ENCODE results near the gene PRM3.

The PRM3 gene

DNA sequence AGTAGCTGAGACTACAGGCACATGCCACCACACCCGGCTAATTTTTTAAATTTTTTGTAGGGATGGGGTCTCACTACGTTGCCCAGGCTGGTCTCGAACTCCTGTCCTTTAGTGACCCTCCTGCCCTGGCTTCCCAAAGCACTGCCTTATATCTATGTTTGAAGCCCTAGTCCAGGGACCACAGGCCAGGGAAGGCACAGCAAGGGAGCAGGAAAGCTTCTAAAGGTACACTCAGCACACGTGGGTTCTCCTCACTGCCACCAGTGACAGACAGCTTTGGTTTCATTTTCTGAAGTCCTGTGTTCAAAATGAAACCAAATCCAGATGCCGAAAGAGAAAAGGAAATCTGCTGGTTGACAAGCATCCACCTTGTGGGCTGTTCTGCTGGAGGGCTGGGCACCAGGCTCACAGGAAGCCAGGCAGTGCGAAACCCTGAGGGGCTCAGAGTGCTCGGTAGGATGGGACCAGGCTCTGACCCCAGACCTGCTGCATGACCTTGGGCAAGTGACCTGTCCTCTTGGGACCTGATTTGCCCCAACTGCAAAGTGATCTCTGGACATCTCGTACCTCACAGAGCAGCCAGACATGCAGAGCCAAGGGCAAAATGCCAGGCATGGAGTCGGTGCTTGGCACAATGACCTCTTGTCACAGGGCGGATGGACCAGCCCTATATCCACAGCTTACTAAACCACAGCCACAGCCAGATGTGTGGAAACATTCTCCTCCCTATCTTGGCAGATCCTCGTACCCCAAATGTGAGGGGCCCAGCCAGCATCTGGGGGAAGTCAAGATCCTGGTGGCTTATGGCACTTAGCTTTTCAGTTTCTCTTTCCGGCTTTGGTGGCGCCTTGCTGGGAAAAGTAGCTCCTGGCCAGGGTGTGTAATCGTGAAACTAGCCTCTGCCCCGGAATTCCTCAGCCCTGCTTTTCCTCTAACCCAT, 14.6 kb downstream of the PRM3 start:
- peak in 1 of 2 donors; percentile 73 for DNase-seq

DNA sequence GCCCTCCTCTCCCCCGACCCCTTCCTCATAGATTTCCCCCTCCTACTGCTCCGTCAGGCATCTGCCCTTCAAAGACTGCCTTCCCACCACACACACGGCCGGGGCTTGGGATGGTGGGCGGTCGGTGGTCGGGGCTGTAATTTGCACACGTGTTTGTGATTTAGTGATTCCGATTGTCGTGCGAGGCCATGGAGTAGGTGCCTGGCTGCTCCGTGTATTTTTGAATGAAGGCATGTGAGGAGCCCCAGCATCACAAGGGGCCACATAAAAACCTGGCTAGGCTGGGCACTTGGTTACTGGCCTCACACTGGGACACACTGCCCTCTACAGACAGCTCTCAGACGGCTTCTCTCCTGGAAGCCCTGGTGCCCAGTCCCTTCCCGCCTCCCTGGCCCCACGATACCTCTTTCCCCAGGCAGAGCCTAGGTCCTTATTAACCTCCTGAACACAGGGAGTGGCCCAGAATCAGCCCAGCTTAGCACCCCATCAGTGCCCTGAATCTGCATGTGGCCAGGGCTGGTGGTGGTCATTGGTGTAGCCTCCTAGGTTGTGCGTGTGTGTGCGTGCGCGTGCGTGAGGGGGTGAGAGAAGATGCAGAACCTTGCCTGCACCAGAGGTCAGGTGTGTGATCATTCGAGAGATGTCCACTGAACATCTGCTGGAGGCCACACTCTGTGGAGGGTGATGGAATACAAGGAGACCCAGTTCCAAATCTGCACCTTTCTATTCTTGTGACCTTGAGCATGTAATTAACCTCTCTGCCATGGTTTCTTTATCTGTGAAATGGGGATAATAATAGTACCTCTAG, 16.1 kb downstream of the PRM3 start:
- peak; percentile 75 to 80 for DNase-seq

DNA sequence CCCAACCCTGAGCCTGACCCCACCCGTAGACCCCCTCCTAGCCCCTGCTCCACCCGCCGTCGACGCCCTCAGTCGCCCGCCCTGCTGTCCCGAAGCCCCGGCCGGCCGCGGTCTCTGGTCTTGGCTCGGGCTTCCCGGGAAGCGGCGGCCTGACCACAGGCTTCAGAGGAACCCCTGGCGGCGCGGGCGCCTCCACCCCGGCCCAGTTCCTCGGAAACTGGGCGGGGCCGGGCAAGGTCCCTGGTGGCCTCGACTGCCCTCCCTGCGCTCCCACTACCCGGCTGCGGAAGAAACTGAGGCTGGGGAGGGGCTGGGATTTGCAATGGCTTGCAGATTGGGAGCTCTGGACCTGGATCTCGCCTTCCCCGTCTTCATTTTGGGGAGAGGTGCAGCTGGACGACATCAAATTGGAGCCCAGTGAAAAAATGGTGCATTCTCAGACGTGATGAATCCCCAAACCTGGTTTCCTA, 16.7 kb downstream of the PRM3 start:
- peak; percentile 83 to 85 for DNase-seq

DNA sequence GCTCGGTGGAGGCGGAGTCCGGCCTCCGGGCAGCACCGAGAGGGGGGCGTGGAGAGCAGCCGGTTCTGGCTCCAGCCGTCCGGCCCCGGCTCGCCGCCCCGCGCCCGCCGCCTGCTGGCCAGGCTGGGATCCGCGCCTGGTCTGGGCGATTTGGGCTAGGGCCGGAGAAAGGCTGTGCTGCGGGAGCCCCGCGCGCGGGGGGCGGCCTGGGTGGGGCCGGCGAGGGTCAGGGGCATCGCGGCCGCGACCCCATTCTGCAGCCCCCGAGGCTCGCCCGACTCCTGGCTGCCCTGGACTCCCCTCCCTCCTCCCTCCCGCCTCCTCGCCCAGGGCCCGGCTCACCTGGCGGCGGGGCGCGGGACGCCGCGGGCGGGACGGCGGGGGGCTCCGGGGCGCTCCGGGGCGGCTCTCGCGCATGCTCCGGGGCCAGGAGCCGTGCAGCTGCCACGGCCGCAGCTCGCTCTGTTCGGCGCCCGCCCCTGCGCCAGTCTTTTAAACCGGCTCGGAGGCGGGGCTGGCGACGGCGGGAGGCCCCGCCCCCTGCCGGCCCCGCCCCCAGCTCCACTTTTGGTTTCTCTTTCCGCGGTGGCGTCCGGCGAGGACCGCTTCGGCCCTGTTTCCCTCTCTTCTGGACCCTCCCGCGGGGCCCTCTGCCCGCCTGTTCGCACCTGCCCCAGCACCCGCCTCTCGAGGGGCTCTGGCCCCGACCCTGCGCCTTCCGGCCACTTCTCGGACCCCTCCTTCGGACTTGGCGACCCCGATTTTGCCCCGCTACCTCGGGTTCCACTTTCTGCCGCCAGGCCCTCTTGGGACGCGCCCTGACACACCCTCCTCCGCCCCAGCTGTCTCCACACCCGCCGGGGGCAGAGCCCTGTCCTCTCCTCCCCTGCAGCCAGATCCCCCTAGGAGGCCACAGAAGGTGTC, 17.4 kb downstream of the PRM3 start, which contains the start of gene SOCS1:
Gene SOCS1 (minus strand): TSS at position 468 of the 924 bp plus-strand sequence. CDS start 726 bp downstream, outside the sequence.
- DNase-seq = peak; percentile 87 to 91

DNA sequence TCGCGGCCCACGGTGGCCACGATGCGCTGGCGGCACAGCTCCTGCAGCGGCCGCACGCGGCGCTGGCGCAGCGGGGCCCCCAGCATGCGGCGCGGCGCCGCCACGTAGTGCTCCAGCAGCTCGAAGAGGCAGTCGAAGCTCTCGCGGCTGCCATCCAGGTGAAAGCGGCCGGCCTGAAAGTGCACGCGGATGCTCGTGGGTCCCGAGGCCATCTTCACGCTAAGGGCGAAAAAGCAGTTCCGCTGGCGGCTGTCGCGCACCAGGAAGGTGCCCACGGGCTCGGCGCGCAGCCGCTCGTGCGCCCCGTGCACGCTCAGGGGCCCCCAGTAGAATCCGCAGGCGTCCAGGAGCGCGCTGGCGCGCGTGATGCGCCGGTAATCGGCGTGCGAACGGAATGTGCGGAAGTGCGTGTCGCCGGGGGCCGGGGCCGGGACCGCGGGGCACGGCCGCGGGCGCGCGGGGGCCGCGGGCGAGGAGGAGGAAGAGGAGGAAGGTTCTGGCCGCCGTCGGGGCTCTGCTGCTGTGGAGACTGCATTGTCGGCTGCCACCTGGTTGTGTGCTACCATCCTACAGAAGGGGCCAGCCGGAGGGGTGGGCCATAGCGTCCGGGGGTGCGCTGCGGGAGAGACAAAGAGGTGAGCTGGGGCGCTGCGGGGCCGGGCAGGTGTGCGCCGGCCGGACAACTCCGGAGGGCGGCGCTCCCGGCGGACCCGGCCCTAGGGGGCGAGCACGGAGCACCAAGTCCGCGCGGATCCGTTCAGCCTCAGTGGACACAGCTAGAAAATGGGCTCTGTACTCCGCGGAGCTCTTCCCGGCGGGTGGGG, 18.3 kb downstream of the PRM3 start:
- DNase-seq = peak; percentile 66 to 68

DNA sequence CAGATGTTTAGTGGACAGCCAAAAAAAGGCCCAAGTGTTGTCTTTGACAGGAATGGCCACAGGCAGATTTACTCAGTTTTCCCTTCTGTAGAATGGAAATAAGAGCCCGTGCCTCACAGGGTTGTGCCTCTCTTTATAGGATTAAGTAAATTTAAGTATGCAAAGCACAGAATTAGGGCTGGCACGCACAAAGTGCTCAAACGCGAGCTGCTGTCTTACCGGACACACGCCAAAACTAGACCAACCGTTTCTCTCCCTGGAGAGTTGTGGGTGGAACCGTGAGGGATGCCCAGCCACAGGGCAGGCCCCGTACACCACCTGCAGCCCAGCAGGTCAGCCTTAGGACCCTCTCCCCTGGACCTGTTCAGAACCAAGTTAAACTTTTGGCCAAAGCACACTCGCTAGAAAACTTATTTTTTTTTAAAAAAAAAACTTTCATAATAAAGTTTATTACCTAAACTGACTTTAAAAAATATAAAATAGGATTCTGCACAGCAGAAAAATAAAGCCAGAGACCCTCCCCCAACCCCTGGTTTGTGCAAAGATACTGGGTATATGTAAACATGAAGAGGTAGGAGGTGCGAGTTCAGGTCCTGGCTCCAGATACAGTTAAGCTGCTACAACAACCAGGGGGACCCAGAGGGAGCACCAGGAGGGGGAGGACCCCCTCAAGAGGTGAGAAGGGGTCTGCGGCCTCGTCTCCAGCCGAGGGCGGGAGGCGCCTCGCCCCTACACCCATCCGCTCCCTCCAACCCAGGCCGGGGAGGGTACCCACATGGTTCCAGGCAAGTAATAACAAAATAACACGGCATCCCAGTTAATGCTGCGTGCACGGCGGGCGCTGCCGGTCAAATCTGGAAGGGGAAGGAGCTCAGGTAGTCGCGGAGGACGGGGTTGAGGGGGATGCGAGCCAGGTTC, 19.2 kb downstream of the PRM3 start:
- no peak for DNase-seq

DNA sequence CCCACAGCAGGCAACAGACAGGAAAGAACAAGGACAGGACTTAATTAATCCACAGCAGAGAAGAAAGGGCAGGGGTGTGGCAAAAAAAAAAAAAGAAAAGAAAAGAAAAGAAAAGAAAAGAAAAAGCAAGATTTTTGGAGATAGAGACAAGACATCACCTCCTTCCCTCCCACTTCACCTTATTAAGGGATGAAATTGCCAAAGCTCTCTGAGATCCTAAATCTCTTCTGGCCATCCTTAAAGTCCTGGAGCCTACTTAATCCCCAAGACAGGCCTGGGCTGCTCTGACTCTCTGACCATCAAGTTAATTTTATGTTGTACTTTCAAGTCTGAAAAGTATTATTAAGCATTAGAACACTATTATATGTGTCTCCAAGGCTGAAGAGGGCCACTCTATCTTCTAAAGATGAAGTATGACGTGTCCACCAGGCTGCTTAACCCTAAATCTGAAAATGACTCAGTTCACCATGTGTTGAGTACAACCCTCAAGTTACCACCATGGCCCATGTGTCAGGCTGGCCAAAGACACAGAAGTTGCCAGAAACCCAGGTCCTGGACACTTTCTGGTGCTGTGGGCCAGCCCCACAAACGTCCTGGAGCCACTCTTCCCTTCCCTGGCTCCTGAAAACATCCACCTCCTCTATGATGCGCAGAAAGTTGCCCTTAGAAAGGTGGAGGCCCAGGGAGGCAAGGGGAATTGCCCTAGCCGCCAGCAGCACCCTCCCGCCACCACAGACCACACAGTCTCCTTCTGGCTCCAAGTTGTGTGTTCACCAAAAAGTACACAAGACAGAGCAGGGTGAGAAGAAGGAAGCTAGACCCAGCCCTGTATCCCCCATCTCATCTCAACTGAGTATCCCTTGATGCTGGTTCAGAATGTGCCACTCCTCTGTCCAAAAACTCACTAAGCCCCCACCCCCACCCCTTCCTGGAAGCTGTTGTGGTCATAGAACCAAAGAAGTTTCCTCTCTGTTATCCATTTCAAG, 20.1 kb downstream of the PRM3 start:
- DNase-seq = peak; percentile 61 to 70

DNA sequence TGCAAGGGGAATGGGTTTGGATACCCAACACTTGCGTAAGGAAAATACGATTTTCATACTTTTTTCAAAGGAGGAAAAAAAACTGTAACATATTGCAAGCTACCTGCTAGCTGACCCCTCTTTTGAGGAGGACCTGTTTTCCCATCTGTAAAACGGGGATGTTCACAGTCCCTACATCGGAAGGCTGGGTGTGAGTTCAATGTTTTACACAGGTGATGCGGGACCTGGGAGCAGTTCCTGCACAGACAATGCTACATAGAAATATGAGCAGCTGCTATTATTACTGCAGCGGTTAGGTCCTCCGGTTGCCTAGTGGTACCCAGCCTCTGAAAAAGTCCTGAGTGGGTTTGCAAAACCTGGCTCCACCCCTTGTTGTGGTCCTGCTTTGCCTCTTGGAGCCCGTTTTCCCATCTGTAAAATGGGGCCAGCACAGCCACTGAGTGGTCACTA, 20.9 kb downstream of the PRM3 start:
- DNase-seq = peak in 1 of 2 donors; percentile 34

DNA sequence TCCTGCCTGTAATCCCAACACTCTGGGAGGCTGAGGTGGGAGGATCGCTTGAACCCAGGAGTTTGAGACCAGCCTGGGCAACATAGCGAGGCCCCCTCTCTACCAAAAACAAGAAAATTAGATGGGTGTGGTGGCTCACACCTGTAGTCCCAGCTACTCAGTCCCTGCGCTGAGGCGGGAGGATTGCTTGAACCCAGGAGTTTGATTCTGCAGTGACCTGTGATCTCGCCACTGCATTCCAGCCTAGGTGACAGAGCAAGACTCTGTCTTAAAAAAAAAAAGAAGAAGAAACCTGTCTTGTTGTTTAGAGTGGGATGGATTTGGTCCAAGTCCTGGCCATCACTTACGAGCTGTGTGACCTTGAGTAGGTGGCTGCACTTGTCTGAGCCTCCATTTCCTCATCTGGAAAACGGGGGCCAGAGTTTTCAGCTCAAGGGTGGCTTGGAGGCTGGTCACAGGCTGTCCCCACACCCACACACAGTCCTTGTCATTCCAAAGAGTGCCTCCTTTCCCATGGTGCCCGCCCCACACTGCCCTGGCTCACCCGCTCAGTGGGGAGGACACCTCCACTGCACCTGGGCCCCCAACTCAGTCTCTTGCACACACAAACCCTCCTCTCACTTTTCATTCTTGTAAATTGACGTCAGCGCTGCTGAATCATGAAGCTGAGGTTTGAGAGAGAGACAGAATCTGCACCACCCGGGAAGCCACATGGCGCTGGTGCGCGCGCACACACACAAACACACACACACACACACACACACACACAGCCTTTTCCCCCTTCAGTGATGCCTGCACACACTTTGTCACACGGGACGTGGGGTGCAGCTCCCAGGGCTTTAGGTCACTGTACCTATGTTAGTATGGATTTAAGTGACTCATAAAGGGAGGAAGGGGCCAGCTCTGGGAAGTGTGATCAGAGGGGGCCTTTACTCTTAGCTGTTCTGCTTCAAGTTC, 21.6 kb downstream of the PRM3 start:
- peak; percentile 82 to 85 for DNase-seq

DNA sequence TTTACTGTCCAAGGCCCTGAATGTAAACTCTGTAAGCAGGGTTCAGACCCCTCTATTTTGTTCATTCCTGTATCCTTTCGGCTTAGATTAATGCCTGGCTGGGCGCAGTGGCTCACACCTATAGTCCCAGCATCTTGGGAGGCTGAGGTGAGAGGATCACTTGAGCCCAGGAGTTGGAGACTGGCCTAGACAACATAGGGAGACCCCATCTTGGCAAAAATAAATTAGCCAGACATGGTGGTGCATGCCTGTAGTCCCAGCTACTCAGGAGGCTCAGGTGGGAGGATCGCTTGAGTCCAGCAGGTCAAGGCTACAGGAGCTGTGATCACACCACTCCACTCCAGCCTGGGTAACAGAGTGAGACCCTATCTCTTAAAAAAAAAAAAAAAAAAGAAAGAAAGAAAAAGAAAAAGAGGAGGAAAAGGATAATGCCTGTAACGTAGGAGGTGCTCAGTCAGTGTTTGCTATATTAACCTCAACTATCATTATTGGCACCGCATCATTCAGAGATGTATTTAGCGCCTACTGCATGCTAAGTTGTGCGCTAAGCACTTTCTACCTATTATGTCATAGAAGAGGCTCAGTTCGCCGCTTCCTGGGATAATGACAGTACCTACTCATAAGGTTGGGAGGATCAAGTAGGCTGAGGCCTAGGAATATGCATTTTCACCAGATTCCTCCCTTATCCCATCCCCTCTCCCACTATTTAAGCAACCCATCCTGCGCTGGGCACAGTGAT, 22.5 kb downstream of the PRM3 start:
- DNase-seq = peak in 1 of 2 donors; percentile 34

DNA sequence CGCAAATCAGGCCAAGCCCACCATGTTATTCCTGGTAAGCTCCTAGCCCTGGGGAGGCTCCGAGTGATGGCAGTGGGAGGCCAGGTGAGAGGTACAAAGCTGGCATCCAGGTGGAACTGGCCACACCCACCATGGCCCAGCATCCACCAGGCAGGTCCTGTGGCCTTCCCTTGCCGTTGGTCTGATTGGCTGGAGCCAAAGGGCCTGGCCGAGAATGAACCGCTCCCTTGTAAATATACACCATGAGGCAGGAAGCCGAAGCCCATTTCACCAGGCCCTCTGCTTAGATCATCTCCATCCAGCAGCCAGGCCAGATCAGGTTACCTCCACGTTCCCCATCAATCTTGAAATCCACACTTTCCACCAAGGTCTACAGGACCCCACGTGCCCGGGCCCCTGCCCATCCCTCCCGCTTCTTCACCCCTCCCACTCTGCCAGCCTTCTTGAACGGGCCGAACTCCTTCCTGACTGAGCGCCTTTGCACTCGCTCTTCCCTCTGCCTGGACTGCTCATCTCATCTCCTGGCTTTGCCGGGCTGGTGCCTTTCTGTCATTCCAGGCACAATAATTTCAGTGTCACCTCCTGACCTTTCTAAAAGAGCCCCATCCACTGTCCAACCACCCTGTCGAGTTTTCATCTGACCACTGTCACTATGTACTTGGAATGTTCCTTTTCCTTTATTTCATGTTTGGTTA, 23.2 kb downstream of the PRM3 start:
- peak in 1 of 2 donors; percentile 29 for DNase-seq

DNA sequence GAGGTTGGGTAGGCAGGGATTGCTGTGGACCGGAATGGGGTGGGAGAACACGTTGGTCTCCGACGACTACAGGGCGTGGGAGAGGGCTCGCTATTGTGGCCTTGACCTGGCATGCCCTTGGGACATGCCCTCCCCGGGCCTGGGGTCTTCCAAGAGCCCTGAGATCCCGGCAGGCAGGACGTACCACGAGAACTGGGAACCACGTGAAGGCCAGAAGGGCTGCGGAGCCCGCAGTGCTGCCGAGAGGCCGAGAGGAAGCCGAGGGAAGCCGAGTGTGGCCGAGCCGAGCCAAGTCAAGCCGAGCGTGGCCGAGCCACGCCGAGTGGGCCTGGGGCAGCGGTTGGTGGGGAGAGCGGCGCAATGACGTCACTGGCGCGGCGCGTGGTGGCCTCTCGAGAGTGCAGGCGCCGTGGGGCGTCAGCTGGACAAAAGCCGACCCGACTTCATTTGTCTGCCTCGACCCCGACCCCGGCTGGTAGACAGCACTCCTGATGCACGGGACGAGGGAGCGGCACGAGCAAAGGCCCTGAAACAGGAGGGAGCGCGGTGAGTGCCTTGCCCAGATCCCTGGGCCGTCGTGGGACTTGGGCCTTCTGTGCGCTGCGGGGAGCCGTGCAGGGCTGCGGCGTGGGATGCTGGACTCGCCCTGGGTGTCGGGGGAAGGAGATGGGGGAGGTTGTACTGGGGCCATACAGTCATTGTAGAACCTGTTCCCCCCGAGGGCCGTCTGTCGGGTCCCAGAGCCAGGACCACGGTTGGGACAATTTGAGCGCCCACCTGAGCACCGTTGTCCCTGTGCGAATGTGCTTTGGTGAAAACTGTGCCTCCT, 24.0 kb downstream of the PRM3 start:
- no peak for DNase-seq

DNA sequence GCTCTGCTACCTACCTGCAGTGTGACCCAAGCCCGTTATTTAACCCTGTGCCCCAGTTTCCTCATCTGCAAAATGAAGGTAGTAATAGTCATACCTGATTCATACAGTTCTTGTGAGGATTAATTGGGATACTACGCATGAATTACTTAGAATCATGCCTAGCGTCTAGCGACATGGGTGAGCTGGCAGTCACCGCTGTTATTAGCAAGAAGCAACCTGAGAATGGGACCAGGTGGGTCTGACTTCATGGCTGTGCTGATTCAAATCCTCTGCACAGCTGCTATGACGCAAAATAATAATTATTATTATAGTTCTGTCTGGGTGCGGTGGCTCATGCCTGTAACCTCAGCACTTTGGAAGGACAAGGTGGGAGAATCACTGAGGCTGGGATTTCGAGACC, 25.3 kb downstream of the PRM3 start:
- DNase-seq = no peak

DNA sequence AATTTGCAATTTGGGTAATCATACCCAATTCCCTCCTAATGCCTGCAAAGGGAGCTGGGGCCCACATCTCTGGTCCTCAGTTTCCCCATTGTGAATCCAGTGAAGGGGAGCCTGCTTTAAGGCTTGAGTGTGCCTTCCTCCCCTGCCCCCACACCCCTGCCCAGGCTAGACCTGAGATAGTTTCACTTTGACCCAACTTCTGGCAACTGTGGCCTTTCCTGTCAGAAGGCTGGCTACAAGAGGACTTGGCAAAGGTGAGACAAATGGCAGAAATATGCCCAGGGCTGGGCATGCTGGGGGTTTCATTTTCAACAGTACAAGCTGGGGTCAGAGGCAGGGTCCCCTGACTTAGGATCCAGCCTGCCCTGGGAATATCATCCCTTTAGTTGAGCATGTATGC, 27.4 kb downstream of the PRM3 start:
- no peak for DNase-seq

DNA sequence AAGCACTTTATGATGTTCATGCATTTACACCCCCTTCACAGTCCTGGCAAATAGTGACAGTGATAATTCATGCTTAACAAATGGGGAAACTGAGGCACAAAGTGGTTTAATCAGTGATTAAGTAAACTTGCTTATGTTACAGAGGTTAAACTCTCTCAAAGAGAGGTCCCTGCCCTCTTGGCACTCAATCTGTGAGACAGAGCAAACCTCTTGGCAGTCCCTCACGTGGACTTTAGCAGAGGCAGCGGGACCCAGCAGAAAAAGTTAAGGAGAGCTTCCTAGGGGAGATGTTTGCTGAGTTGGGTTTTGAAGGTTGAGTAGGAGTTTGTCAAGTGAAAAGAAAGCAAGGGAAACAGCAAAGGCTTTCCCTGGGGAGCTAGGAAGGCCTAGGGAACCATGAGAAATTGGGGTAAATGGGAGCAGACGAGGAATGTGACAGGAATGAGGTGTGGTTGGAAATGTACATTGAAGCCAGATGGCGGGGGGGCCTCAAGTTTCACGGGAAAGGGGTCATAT, 28.1 kb downstream of the PRM3 start:
- no peak for DNase-seq

Measured in CD4-positive, alpha-beta T cell treated with Interleukin-4 for 1 hour (primary cell).